Transverse colon (tissue), 4 donors: ENCODE data around the gene ZNF253.
"Not testable (repeated sequence)": the region's sequence is repeated elsewhere in the genome, so short reads cannot be mapped to it uniquely, and the experiment has no call there.

Source experiments
- CTCF ChIP-seq, 5 experiments: fragments of 200-600 bp in 3 of 5; fragments of 450-650 bp in 2 of 5; sonication (generic) in 3 of 5; IDR thresholded peaks; 1 replicate in 2 of 5; 2 replicates in 3 of 5; pipeline ENCODE4 v1.5.1; 2016 to 2017; ENCODE audit warnings: antibody characterized with exemption in 5 of 5, inconsistent platforms in 3 of 5, mild to moderate bottlenecking in 2 of 5, moderate library complexity in 1 of 5
- POLR2AphosphoS5 ChIP-seq, 3 donors: sonication (generic); formaldehyde crosslinking; IDR thresholded peaks; one replicate each; pipeline ENCODE4 v1.6.1; 2016; ENCODE audit warnings: antibody characterized with exemption in 3 of 3

- not testable (repeated sequence) for TF ChIP-seq CTCF, POLR2AphosphoS5 (IDR thresholded peaks at IDR 0.05)
Measured at GRCh38 chr19:19933432-19934314, 68.0 kb downstream of the ZNF253 start.
